IPS DF 4.7 (cell line): ENCODE data around the gene KDM2A.

Source experiments
- DNase-seq: peaks from one replicate; pipeline ENCODE4 v3.0.0-alpha.2; 2013; ENCODE audit warnings: low spot score; ENCODE audit errors: extremely low read depth

KDM2A gene

GRCh38 chr11:67118801-67119584 is at the start of gene KDM2A:
KDM2A (plus strand) TSS chr11:67119263; CDS start chr11:67121317, 2,054 bp downstream.
- DNase-seq, result peak; percentile 83

DNA sequence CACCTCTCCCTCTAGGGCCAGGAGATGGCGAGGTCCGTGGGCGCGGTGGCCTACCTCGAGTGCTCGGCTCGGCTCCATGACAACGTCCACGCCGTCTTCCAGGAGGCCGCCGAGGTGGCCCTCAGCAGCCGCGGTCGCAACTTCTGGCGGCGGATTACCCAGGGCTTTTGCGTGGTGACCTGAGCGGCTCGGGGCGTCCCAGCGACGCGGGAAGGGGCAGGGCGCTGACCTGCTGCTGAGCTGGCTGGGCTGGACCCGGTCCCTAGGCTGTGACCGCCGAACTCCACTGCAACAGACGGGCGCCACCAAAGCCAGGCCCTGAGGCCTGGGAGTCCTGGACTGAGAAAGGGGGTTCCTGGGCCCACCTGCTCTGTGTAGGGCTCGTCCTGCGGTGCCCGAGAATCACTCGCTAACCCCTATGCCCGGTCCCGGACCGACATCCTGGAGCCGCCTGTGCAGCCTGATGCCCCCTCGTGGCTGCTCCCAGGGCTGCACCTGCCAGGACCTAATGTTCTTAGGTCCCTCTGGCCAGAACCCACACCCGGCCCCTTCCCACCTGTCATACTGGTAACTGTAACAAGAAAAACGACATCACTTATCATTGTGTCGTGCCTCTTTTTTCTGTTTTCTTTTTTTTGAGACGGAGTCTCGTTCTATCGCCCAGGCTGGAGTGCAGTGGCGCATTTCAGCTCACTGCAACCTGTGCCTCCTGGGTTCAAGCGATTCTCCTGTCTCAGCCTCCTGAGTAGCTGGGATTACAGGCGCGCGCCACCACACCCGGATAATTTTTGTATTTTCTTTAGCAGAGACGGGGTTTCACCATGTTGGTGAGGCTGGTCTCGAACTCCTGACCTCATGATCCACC is 47.4 kb upstream of the KDM2A start:
- no peak for DNase-seq

- DNase-seq, result no peak
Measured at GRCh38 chr11:67072295-67072694, 46.8 kb upstream of the KDM2A start.

GRCh38 chr11:67073908-67074307 is 45.2 kb upstream of the KDM2A start:
- no peak for DNase-seq

DNA sequence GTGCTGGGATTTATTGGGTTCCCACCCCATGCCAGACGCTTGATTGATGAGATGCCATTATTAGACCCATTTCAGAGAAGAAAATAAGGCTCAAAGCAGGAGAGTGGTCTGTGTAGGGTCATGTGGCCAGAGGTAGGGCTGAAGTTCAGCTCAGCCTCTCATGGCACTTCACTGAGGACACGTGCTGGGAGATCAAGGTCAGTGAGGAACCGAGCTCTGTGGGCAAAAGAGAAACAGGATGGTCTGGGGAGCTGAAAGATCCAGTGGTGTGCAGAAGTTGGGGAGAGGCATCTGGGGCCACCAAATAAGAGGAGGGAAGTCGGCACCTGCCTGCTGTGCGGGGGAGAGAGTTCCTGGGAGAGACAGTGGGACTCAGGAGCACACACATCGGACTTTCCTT is 42.9 kb upstream of the KDM2A start:
- no peak for DNase-seq

- no peak for DNase-seq
Measured at GRCh38 chr11:67079065-67079705, 39.9 kb upstream of the KDM2A start.

- DNase-seq, result no peak
Measured at GRCh38 chr11:67082071-67082791, 36.8 kb upstream of the KDM2A start.

DNA sequence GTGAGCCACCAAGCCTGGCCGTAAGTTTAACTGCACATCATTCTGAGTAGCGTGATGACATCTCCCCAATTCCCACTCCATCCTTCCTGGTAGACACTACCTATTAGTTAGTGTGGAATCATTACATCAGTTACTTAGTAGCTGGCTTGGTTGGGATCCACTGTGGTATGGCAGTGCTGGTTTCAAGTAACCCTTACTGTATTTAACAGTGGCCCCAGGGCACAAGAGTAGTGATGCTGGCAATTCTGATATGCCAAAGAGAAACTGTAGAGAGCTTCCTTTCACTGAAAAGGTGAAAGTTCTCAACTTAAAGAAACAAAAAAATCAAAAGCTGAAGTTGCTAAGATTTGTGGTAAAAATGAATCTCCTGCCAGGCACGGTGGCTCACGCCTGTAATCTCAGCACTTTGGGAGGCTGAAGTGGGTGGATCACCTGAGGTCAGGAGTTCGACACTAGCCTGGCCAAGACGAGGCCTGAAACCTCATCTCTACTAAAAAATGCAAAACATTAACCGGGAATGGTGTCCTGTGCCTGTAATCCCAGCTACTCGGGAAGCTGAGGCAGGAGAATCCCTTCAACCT is 35.2 kb upstream of the KDM2A start:
- no peak for DNase-seq

DNA sequence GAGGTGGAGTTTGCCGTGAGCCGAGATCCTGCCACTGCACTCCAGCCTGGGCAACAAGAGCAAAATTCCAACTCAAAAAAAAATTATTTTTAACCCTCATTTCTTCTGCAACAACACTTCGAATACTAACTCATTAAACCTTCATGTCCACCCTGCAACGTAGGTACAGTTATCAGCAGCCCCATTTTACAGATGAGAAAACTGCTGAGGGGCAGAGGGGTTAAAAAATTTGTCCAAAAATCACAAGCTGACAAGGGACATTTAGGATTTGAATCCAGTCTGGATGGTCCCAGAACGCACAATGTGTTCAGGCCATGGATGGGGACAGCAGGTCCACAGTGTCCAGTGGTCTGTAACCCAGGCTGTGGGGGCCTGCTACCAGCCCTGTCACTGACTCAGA is 33.4 kb upstream of the KDM2A start:
- DNase-seq, result no peak

- DNase-seq, result no peak
Measured at GRCh38 chr11:67090717-67091116, 28.3 kb upstream of the KDM2A start.

DNA sequence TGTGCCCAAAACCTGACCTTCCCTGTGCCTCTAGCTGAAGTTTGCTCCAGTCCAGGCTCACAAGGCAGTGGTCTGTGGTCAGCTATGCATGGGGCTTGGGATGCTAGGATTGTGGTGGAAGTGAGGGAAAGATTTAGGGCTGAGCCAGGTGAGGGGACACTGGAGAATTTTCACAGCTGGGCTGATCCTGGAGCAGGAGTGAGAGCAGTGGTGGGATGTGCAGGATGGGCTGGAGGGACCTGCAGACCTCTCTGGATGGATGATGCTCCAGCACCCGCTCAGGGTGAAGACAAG is 23.9 kb upstream of the KDM2A start:
- no peak for DNase-seq

DNA sequence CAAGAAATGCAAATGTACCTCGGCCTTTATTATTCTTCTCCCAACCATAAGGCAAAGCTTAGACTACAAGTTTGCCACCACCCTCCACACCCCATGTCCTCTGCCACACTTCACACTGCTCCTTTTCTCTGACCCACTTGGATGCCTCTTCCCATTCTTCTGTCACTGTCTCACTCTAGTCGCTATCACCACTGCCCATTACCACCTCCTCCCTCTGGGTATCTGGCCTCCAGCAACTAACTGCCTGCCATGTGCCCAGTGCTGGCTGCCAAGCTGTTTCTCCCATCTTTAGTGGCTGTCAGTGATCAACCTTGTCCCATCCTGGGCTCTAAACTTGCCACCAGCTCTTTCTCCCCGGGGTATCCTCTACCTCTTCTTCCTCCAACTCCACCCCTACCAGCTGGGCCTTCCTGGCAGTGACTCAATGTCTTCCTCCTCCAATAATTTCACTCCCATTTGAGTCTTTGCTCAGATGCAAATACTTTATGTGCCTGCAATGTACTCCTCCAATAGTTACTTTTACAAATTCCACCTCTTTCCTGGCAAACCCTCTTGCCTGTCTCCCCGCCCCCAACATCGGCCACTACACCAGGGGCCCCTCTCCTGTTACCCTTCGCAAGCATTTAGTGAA is 20.1 kb upstream of the KDM2A start:
- DNase-seq, result no peak

GRCh38 chr11:67099831-67100324 is 19.2 kb upstream of the KDM2A start:
- DNase-seq, result no peak

DNA sequence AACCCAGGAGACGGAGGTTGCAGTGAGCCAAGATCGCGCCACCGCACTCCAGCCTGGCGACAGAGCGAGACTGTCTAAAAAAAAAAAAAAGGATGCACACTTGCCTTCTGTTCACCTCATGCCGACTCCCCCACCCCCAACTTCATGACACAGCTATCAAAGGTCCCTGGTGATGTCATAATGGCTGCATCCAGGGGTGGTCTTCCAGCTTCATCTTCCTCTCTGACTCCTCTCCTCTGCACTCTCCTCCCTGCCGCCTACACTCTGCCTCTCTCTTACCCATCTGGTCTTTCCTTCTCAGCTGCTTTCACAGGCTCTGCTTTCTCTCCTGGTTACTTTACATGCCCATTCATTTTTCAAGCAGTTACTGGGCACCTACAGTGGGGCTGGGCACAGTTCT is 16.4 kb upstream of the KDM2A start:
- DNase-seq, result no peak

DNA sequence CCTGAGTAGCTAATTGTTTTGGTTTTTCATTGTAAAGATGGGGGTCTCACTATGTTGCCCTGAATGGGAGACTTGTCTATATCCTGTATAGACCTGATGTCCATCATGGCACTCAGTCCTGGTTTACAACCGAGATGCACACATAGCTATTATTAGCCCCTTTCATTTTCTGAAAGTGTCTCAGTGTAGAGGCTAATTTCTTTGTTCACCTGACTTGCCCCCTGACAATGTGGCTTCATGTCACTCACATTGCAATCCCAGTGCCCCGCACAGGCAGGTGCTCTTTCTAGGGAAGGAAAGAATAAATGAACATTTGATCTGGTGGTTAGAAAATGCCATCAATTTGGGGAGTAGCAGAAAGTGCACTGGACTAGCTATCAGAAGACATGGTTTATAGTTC is 13.1 kb upstream of the KDM2A start:
- DNase-seq, result no peak

DNA sequence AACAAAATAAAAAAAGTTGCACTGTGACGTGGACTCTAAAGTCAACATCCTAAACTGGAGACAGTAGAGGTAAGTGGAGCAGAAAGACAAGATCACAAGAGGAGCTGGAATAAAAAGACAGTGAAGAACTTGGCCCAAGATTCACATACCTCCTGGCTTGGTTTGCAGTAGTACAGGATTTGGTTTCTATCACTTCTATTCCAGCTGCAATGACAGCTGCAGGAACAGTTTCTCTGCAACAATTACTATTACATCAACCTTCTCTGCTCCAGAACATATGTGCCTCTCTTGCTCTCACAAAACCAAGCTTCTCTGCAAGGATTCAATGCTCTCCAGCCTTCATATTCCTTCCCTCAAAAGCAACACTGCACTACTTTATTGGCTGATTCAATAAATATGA is 7.8 kb upstream of the KDM2A start:
- no peak for DNase-seq

GRCh38 chr11:67113231-67113721 is 5.8 kb upstream of the KDM2A start:
- no peak for DNase-seq

DNA sequence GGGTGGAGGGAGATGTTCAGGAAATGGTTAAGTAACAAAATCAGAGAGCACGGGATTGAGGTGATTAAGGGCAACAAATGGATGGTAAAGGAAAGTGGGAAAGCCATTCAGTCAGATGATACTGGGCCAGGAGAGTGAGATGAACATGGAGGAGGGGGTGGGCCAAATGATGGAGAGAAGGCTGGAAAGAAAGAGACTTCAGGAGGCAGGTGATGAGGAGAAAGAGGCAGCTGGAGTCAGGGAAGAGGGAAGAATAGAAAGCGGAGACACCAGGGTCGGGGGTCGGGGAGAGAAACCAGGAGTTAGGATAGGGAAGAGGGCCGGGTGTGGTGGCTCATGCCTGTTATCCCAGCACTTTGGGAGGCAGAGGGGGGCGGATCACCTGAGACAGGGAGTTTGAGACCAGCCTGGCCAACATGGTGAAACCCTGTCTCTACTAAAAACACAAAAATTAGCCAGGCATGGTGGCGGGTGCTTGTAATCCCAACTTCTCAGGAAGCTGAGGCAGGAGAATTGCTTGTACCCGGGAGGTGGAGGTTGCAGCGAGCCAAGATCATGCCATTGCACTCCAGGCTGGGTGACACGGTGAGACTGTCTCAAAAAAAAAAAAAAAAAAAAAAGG is 4.7 kb upstream of the KDM2A start:
- no peak for DNase-seq

GRCh38 chr11:67116758-67117105 is 2.3 kb upstream of the KDM2A start:
- no peak for DNase-seq

- no peak for DNase-seq
Measured at GRCh38 chr11:67117176-67117575, 1.9 kb upstream of the KDM2A start.
